Mesenteric fat pad (tissue), 1 donor: ENCODE results near the gene PSENEN. TPM values are rescaled to one million over a fixed set of nuclear protein-coding genes. Genes with fewer than 3 reads are reported as not detected.

ENCODE experiments used
- DNase-seq: peaks from one replicate; pipeline ENCODE4 v3.0.0-alpha.2; 2020; ENCODE audit warnings: low spot score
- total RNA-seq: library from RNA; stranded (reverse); fragmentation: NEBNext Ultra II Directional; extraction: Animal tissue kit (Norgen Biotek cat#: 25700); gene quantifications from one replicate; pipeline ENCODE4 v1.2.1, GENCODE V29; 2021
- donor health status: DM: yes; HTN: yes; CAD: no.

Gene PSENEN
- total RNA-seq, 1 donor from 2014 or later = 66.8 TPM

- no peak for DNase-seq
Measured at GRCh38 chr19:35750167-35750566, 4.7 kb downstream of the PSENEN start.

GRCh38 chr19:35751839-35752745 is 6.6 kb downstream of the PSENEN start:
- DNase-seq = no peak

GRCh38 chr19:35752746-35753350 is 7.4 kb downstream of the PSENEN start:
- no peak for DNase-seq

GRCh38 chr19:35753634-35754369 is 8.4 kb downstream of the PSENEN start:
- DNase-seq = no peak

- DNase-seq = no peak
Measured at GRCh38 chr19:35754370-35755130, 9.1 kb downstream of the PSENEN start.

- DNase-seq = no peak
Measured at GRCh38 chr19:35755131-35755549, 9.7 kb downstream of the PSENEN start.

- peak; percentile 97 for DNase-seq
Measured at GRCh38 chr19:35755550-35756376, 10.3 kb downstream of the PSENEN start.

- DNase-seq = no peak
Measured at GRCh38 chr19:35756377-35757230, 11.2 kb downstream of the PSENEN start, which contains the start of gene HSPB6. Gene HSPB6 (minus strand): TSS chr19:35757029. CDS start chr19:35757008, 21 bp downstream.

GRCh38 chr19:35757231-35757748 is 11.8 kb downstream of the PSENEN start:
- DNase-seq = peak; percentile 96

- peak; percentile 99 for DNase-seq
Measured at GRCh38 chr19:35757749-35758608, 12.5 kb downstream of the PSENEN start, which contains the start of gene PROSER3. Gene PROSER3 (plus strand): TSS chr19:35758176. CDS start chr19:35758216, 40 bp downstream.

GRCh38 chr19:35759697-35760096 is 14.2 kb downstream of the PSENEN start:
- no peak for DNase-seq

- DNase-seq = no peak
Measured at GRCh38 chr19:35760711-35761349, 15.4 kb downstream of the PSENEN start.

GRCh38 chr19:35764432-35765315 is 19.2 kb downstream of the PSENEN start:
- no peak for DNase-seq

- DNase-seq = no peak
Measured at GRCh38 chr19:35766571-35767104, 21.2 kb downstream of the PSENEN start.

- DNase-seq = no peak
Measured at GRCh38 chr19:35767288-35768081, 22.0 kb downstream of the PSENEN start.
